ENCODE measurements around the gene ADD3.
A peak's percentile ranks its signal among the peaks of the same experiment; 100 is the strongest.

The ADD3 gene

GRCh38 chr10:110022716-110023504 lies 15.1 kb downstream of the ADD3 start:
- peaks cover 15% of the 10 kb centered on the region for H3K4me1 ChIP-seq (ENCODE audit: control insufficient read depth, insufficient read depth, low read length)
- no peaks in the 10 kb centered on the region for H3K9me3 ChIP-seq (ENCODE audit: control insufficient read depth, low read length)
- H3K4me3 ChIP-seq (ENCODE audit: low read length) = no peak overlapping the region
- no peak overlapping the region for H3K9ac ChIP-seq (ENCODE audit: low read length)
- no peak for DNase-seq (ENCODE audit: low read depth)
- H3K36me3 ChIP-seq (ENCODE audit: control insufficient read depth, insufficient read depth, low read length, severe bottlenecking) = no peaks in the 10 kb centered on the region
- H3K27me3 ChIP-seq (replicated peaks; ENCODE audit: control insufficient read depth, insufficient read depth, low read length) = no peaks in the 10 kb centered on the region

GRCh38 chr10:110023785-110024465 lies 16.1 kb downstream of the ADD3 start:
- Histone ChIP-seq H3K9me3 (ENCODE audit: control insufficient read depth, low read length) (no peaks in the 10 kb centered on the region), H3K9ac (ENCODE audit: low read length) (no peak overlapping the region), H3K4me3 (ENCODE audit: low read length) (no peak overlapping the region), H3K4me1 (ENCODE audit: control insufficient read depth, insufficient read depth, low read length) (peaks cover 8% of the 10 kb centered on the region), H3K36me3 (ENCODE audit: control insufficient read depth, insufficient read depth, low read length, severe bottlenecking) (no peaks in the 10 kb centered on the region), H3K27me3 (replicated peaks; ENCODE audit: control insufficient read depth, insufficient read depth, low read length) (no peaks in the 10 kb centered on the region)
- no peak for DNase-seq (ENCODE audit: low read depth)

- DNase-seq (ENCODE audit: low read depth) = peak; percentile 75
- no peak overlapping the region for H3K4me3 ChIP-seq (ENCODE audit: low read length)
- no peaks in the 10 kb centered on the region for H3K36me3 ChIP-seq (ENCODE audit: control insufficient read depth, insufficient read depth, low read length, severe bottlenecking)
- H3K9ac ChIP-seq (ENCODE audit: low read length) = no peak overlapping the region
- H3K4me1 ChIP-seq (ENCODE audit: control insufficient read depth, insufficient read depth, low read length) = peaks cover 40% of the 10 kb centered on the region
- no peaks in the 10 kb centered on the region for H3K27me3 ChIP-seq (replicated peaks; ENCODE audit: control insufficient read depth, insufficient read depth, low read length)
- no peaks in the 10 kb centered on the region for H3K9me3 ChIP-seq (ENCODE audit: control insufficient read depth, low read length)
These were observed 21.7 kb downstream of the ADD3 start for GRCh38 chr10:110029450-110029849.

GRCh38 chr10:110032801-110033700 lies 25.3 kb downstream of the ADD3 start:
- no peak overlapping the region for H3K4me3 ChIP-seq (ENCODE audit: low read length)
- no peaks in the 10 kb centered on the region for H3K9me3 ChIP-seq (ENCODE audit: control insufficient read depth, low read length)
- no peaks in the 10 kb centered on the region for H3K36me3 ChIP-seq (ENCODE audit: control insufficient read depth, insufficient read depth, low read length, severe bottlenecking)
- H3K4me1 ChIP-seq (ENCODE audit: control insufficient read depth, insufficient read depth, low read length) = peaks cover 47% of the 10 kb centered on the region
- DNase-seq (ENCODE audit: low read depth) = peak; percentile 48
- no peak overlapping the region for H3K9ac ChIP-seq (ENCODE audit: low read length)
- H3K27me3 ChIP-seq (replicated peaks; ENCODE audit: control insufficient read depth, insufficient read depth, low read length) = no peaks in the 10 kb centered on the region

GRCh38 chr10:110033701-110034235 lies 26.0 kb downstream of the ADD3 start:
- DNase-seq (ENCODE audit: low read depth) = peak; percentile 36
- Histone ChIP-seq H3K9ac (ENCODE audit: low read length) (peak overlapping the region; percentile 18), H3K9me3 (ENCODE audit: control insufficient read depth, low read length) (no peaks in the 10 kb centered on the region), H3K4me3 (ENCODE audit: low read length) (no peak overlapping the region), H3K27me3 (replicated peaks; ENCODE audit: control insufficient read depth, insufficient read depth, low read length) (no peaks in the 10 kb centered on the region), H3K4me1 (ENCODE audit: control insufficient read depth, insufficient read depth, low read length) (peaks cover 47% of the 10 kb centered on the region), H3K36me3 (ENCODE audit: control insufficient read depth, insufficient read depth, low read length, severe bottlenecking) (no peaks in the 10 kb centered on the region)

- peaks cover 41% of the 10 kb centered on the region for H3K4me1 ChIP-seq (ENCODE audit: control insufficient read depth, insufficient read depth, low read length)
These were observed 26.8 kb downstream of the ADD3 start for GRCh38 chr10:110034596-110034995.

GRCh38 chr10:110035070-110035921 lies 27.5 kb downstream of the ADD3 start:
- DNase-seq (ENCODE audit: low read depth) = no peak
- Histone ChIP-seq H3K4me3 (ENCODE audit: low read length) (no peak overlapping the region), H3K4me1 (ENCODE audit: control insufficient read depth, insufficient read depth, low read length) (peaks cover 37% of the 10 kb centered on the region), H3K36me3 (ENCODE audit: control insufficient read depth, insufficient read depth, low read length, severe bottlenecking) (no peaks in the 10 kb centered on the region), H3K9me3 (ENCODE audit: control insufficient read depth, low read length) (no peaks in the 10 kb centered on the region), H3K27me3 (replicated peaks; ENCODE audit: control insufficient read depth, insufficient read depth, low read length) (no peaks in the 10 kb centered on the region), H3K9ac (ENCODE audit: low read length) (no peak overlapping the region)

More at GRCh38 chr10:110034596-110034995, 26.8 kb downstream of the ADD3 start:
- no peak overlapping the region for H3K4me3 ChIP-seq (ENCODE audit: low read length)
- DNase-seq (ENCODE audit: low read depth) = no peak
- no peaks in the 10 kb centered on the region for H3K36me3 ChIP-seq (ENCODE audit: control insufficient read depth, insufficient read depth, low read length, severe bottlenecking)
- H3K9ac ChIP-seq (ENCODE audit: low read length) = no peak overlapping the region
- no peaks in the 10 kb centered on the region for H3K27me3 ChIP-seq (replicated peaks; ENCODE audit: control insufficient read depth, insufficient read depth, low read length)
- H3K9me3 ChIP-seq (ENCODE audit: control insufficient read depth, low read length) = no peaks in the 10 kb centered on the region

- Histone ChIP-seq H3K27me3 (replicated peaks; ENCODE audit: control insufficient read depth, insufficient read depth, low read length) (no peaks in the 10 kb centered on the region), H3K9ac (ENCODE audit: low read length) (no peak overlapping the region), H3K4me3 (ENCODE audit: low read length) (no peak overlapping the region), H3K36me3 (ENCODE audit: control insufficient read depth, insufficient read depth, low read length, severe bottlenecking) (no peaks in the 10 kb centered on the region), H3K9me3 (ENCODE audit: control insufficient read depth, low read length) (no peaks in the 10 kb centered on the region), H3K4me1 (ENCODE audit: control insufficient read depth, insufficient read depth, low read length) (peaks cover 34% of the 10 kb centered on the region)
- no peak for DNase-seq (ENCODE audit: low read depth)
These were observed 28.9 kb downstream of the ADD3 start for GRCh38 chr10:110036640-110037039.

GRCh38 chr10:110039254-110039653 lies 31.5 kb downstream of the ADD3 start:
- no peaks in the 10 kb centered on the region for H3K36me3 ChIP-seq (ENCODE audit: control insufficient read depth, insufficient read depth, low read length, severe bottlenecking)
- H3K4me3 ChIP-seq (ENCODE audit: low read length) = no peak overlapping the region
- no peak overlapping the region for H3K9ac ChIP-seq (ENCODE audit: low read length)
- H3K9me3 ChIP-seq (ENCODE audit: control insufficient read depth, low read length) = no peaks in the 10 kb centered on the region
- no peak for DNase-seq (ENCODE audit: low read depth)
- no peaks in the 10 kb centered on the region for H3K27me3 ChIP-seq (replicated peaks; ENCODE audit: control insufficient read depth, insufficient read depth, low read length)
- H3K4me1 ChIP-seq (ENCODE audit: control insufficient read depth, insufficient read depth, low read length) = peaks cover 35% of the 10 kb centered on the region

GRCh38 chr10:110040108-110040507 lies 32.3 kb downstream of the ADD3 start:
- DNase-seq (ENCODE audit: low read depth) = no peak
- H3K4me1 ChIP-seq (ENCODE audit: control insufficient read depth, insufficient read depth, low read length) = peaks cover 31% of the 10 kb centered on the region
- H3K4me3 ChIP-seq (ENCODE audit: low read length) = no peak overlapping the region
- no peak overlapping the region for H3K9ac ChIP-seq (ENCODE audit: low read length)
- H3K36me3 ChIP-seq (ENCODE audit: control insufficient read depth, insufficient read depth, low read length, severe bottlenecking) = no peaks in the 10 kb centered on the region
- H3K27me3 ChIP-seq (replicated peaks; ENCODE audit: control insufficient read depth, insufficient read depth, low read length) = no peaks in the 10 kb centered on the region
- H3K9me3 ChIP-seq (ENCODE audit: control insufficient read depth, low read length) = no peaks in the 10 kb centered on the region

Data from adipocyte (in vitro differentiated cells).